ENCODE measurements around the gene GOLGA6L10. TPM values are rescaled to one million over a fixed set of nuclear protein-coding genes. Genes with fewer than 3 reads are reported as not detected.
"Not testable (repeated sequence)": the region's sequence is repeated elsewhere in the genome, so short reads cannot be mapped to it uniquely, and the experiment has no call there.

Gene GOLGA6L10
- total and polyA plus RNA-seq, 12 donors, result 0.14 to 4.4 (median 0.99) TPM

GRCh38 chr15:82313446-82313845 is 35.8 kb downstream of the GOLGA6L10 start:
- no peak for DNase-seq
- H3K36me3 ChIP-seq (replicated peaks in 1 of 2), result no peaks in the 10 kb centered on the region
- 90 to 98% (median 94%) methylated on average over 2 of the region's 2 CpGs for WGBS, 4 donors
- H3K9me3 ChIP-seq (replicated peaks in 1 of 3), result no peaks in the 10 kb centered on the region
- no peaks in the 10 kb centered on the region for H3K27me3 ChIP-seq
- no peaks in the 10 kb centered on the region for H3K4me1 ChIP-seq (replicated peaks in 1 of 2)
- H3K27ac ChIP-seq, result no peak overlapping the region
- intact Hi-C loops (cut with DNase I), result no loop called here
- no peak overlapping the region for H3K4me3 ChIP-seq
- TF ChIP-seq POLR2A (IDR thresholded peaks at IDR 0.05), result no peak
- no peak for TF ChIP-seq CTCF (IDR thresholded peaks at IDR 0.05)

- Histone ChIP-seq H3K27me3 (no peaks in the 10 kb centered on the region), H3K4me1 (replicated peaks in 1 of 2) (no peaks in the 10 kb centered on the region), H3K36me3 (replicated peaks in 1 of 2) (no peaks in the 10 kb centered on the region), H3K4me3 (no peak overlapping the region), H3K9me3 (replicated peaks in 1 of 3) (no peaks in the 10 kb centered on the region), H3K27ac (no peak overlapping the region)
- peak in 2 of 7 donors; percentile 9 to 21 for DNase-seq
- TF ChIP-seq POLR2A (IDR thresholded peaks at IDR 0.05) (no peak), CTCF (IDR thresholded peaks at IDR 0.05) (no peak)
- 74 to 81% (median 79%) methylated on average over 6 to 8 of the region's 8 CpGs for WGBS, 4 donors
- intact Hi-C loops (cut with DNase I), result no loop called here
These were observed 36.5 kb downstream of the GOLGA6L10 start for GRCh38 chr15:82312586-82313349.

GRCh38 chr15:82311321-82311720 is 38.0 kb downstream of the GOLGA6L10 start:
- DNase-seq; H3K9me3 ChIP-seq (replicated peaks in 1 of 3); intact Hi-C loops (cut with DNase I); H3K36me3 ChIP-seq (replicated peaks in 1 of 2); H3K4me1 ChIP-seq (replicated peaks in 1 of 2); H3K27ac ChIP-seq; H3K27me3 ChIP-seq; H3K4me3 ChIP-seq: not testable (repeated sequence)
- WGBS, 4 donors, result 85 to 94% (median 86%) methylated on average over 3 to 5 of the region's 5 CpGs

GRCh38 chr15:82309802-82310201 is 39.5 kb downstream of the GOLGA6L10 start:
- intact Hi-C loops (cut with DNase I), result no loop called here
- Histone ChIP-seq H3K27ac (no peak overlapping the region), H3K9me3 (replicated peaks in 1 of 3) (no peaks in the 10 kb centered on the region), H3K36me3 (replicated peaks in 1 of 2) (no peaks in the 10 kb centered on the region), H3K4me1 (replicated peaks in 1 of 2) (no peaks in the 10 kb centered on the region), H3K4me3 (no peak overlapping the region), H3K27me3 (no peaks in the 10 kb centered on the region)
- 80 to 93% (median 86%) methylated on average over 2 of the region's 2 CpGs for WGBS, 4 donors
- TF ChIP-seq CTCF (IDR thresholded peaks at IDR 0.05) (no peak), POLR2A (IDR thresholded peaks at IDR 0.05) (no peak)
- DNase-seq, result no peak

- TF ChIP-seq POLR2A (IDR thresholded peaks at IDR 0.05), result no peak
- no peak for TF ChIP-seq CTCF (IDR thresholded peaks at IDR 0.05)
- Histone ChIP-seq H3K36me3 (replicated peaks in 1 of 2) (no peaks in the 10 kb centered on the region), H3K27ac (no peak overlapping the region), H3K27me3 (no peaks in the 10 kb centered on the region), H3K9me3 (replicated peaks in 1 of 3) (no peaks in the 10 kb centered on the region), H3K4me3 (no peak overlapping the region), H3K4me1 (replicated peaks in 1 of 2) (no peaks in the 10 kb centered on the region)
- DNase-seq, result no peak
- intact Hi-C loops (cut with DNase I), result no loop called here
- 89 to 95% (median 91%) methylated on average over 7 to 8 of the region's 8 CpGs for WGBS, 4 donors
These were observed 41.6 kb downstream of the GOLGA6L10 start for GRCh38 chr15:82307714-82308081.
